ENCODE results near the gene RNF220.

RNF220 gene

DNA sequence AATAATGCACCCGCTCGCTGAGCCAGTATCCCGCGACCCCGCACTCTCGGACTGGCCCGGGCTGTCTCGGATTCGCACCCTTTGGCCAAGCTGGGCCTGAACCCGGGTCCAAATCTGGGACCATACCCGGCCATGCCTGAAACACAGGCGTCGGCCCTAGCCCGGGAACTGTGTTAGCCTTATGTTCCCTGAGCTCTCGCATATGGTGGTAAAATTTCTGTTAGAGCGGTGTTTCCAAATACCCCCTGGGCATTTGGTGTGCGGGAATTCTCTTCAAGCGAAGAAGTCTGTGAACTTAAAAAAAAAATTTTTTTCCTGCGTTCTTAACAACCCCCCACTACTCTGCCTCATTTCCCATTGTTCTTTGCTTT, 3.1 kb downstream of the RNF220 start:
- H3K27ac ChIP-seq, result no peak overlapping the region
- no peak overlapping the region for H3K4me3 ChIP-seq (ENCODE audit: low read depth, low read length)
- in situ Hi-C loops (cut with HindIII; ENCODE audit: low pct_ligation_motif_present, low sequenced_read_pairs), result no loop called here
- no peak for DNase-seq
- H3K27me3 ChIP-seq (replicated peaks), result peaks cover 78% of the 10 kb centered on the region
- H3K36me3 ChIP-seq (replicated peaks), result no peaks in the 10 kb centered on the region
- TF ChIP-seq, protein P1, sequence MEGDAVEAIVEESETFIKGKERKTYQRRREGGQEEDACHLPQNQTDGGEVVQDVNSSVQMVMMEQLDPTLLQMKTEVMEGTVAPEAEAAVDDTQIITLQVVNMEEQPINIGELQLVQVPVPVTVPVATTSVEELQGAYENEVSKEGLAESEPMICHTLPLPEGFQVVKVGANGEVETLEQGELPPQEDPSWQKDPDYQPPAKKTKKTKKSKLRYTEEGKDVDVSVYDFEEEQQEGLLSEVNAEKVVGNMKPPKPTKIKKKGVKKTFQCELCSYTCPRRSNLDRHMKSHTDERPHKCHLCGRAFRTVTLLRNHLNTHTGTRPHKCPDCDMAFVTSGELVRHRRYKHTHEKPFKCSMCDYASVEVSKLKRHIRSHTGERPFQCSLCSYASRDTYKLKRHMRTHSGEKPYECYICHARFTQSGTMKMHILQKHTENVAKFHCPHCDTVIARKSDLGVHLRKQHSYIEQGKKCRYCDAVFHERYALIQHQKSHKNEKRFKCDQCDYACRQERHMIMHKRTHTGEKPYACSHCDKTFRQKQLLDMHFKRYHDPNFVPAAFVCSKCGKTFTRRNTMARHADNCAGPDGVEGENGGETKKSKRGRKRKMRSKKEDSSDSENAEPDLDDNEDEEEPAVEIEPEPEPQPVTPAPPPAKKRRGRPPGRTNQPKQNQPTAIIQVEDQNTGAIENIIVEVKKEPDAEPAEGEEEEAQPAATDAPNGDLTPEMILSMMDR (IDR thresholded peaks at IDR 0.05; ENCODE audit: low read depth, low read length, missing control alignments), result no peak

DNA sequence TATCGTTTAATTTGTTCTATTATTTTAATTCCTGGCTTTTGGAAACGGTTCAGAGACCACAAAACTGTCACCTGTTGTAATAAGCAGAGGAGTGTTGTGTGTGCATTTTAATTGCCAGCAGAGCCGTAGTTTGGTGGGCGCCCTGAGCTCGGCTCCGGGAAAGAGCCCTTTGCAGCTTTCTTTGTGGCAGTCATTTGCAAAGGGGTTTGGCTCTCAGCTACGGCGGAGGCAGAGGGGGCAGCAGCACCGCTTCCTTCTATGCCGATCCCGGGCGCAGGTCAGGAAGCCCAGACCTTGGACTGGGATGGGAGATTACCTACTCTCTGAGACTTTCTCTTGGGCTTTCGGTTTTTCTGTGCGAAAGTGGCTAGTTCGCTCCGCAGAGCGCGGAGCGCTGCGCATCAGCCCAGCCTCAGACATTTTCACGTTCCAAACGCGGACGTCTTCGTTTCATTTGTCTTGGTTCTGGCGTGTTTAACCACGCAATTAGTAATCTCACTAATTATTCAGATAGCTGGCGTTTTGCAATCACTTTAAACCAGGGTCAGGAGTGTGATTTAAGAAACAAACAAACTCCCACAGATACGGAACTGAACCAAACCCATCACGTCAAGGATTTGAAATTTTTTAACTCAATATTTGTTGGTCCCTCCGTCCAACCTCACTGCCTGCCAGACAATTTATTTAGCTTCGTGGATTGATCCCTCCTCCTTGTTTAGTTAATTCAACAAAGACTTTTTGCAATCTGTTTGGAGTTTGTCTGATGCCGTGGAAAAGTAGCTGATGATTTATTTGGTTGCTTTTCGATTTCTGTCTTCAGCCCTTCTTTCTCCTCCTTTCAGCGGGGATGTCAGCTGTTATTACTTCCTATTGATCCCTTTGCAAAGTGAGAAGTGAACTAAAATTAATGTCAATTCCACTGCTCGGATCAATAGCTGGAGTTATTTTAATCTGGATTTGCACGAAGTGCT, 3.9 kb downstream of the RNF220 start:
- in situ Hi-C loops (cut with HindIII; ENCODE audit: low pct_ligation_motif_present, low sequenced_read_pairs), result no loop called here
- H3K27me3 ChIP-seq (replicated peaks), result peaks cover 86% of the 10 kb centered on the region
- no peaks in the 10 kb centered on the region for H3K36me3 ChIP-seq (replicated peaks)
- TF ChIP-seq, protein P1 (IDR thresholded peaks at IDR 0.05; ENCODE audit: low read depth, low read length, missing control alignments), result no peak
- no peak overlapping the region for H3K4me3 ChIP-seq (ENCODE audit: low read depth, low read length)
- no peak overlapping the region for H3K27ac ChIP-seq
- no peak for DNase-seq

DNA sequence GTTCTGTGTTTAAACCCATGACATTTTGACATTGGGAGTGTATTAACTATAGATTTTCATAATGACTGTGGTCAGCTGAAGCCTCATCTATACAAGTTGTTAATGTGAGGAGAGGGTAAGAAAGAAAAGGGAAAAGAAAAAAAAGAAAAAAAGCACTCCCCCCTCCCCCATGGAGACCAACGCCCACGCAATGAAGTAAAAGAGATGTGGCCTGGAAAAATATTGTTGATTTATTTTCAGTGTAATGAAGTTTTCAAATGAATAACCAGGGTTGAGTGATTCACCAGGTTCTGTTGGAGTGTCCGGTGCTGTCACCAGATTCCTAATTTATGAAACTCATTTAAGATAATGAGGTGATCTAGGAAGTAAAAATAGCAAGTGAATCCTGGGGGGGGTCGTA, 4.7 kb downstream of the RNF220 start:
- no peak for DNase-seq
- H3K27ac ChIP-seq, result no peak overlapping the region

DNA sequence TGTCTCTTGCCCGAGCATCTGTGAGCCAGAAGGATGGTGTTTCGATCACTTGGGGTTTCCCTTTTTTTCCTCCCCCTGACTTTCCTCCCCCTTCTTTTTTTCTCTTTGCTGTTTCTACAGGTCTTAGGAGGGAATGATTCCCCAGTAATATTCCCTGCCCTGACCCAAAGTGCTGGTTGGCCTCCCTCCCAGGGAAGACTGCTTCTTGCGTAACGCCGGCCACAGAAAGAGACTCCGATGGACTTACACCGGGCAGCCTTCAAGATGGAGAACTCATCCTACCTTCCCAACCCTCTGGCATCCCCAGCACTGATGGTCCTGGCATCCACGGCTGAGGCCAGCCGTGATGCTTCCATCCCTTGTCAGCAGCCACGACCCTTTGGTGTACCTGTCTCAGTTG, 6.8 kb downstream of the RNF220 start:
- Histone ChIP-seq H3K4me3 (ENCODE audit: low read depth, low read length) (no peak overlapping the region), H3K27ac (no peak overlapping the region), H3K27me3 (replicated peaks) (peaks cover 96% of the 10 kb centered on the region), H3K36me3 (replicated peaks) (no peaks in the 10 kb centered on the region)
- no peak for DNase-seq
- in situ Hi-C loops (cut with HindIII; ENCODE audit: low pct_ligation_motif_present, low sequenced_read_pairs), result no loop called here
- TF ChIP-seq, protein P1 (IDR thresholded peaks at IDR 0.05; ENCODE audit: low read depth, low read length, missing control alignments), result no peak

More for the DNA sequence above, 4.7 kb downstream of the RNF220 start:
- in situ Hi-C loops (cut with HindIII; ENCODE audit: low pct_ligation_motif_present, low sequenced_read_pairs), result no loop called here
- Histone ChIP-seq H3K36me3 (replicated peaks) (no peaks in the 10 kb centered on the region), H3K27me3 (replicated peaks) (peaks cover 93% of the 10 kb centered on the region), H3K4me3 (ENCODE audit: low read depth, low read length) (no peak overlapping the region)
- TF ChIP-seq, protein P1 (IDR thresholded peaks at IDR 0.05; ENCODE audit: low read depth, low read length, missing control alignments), result no peak

DNA sequence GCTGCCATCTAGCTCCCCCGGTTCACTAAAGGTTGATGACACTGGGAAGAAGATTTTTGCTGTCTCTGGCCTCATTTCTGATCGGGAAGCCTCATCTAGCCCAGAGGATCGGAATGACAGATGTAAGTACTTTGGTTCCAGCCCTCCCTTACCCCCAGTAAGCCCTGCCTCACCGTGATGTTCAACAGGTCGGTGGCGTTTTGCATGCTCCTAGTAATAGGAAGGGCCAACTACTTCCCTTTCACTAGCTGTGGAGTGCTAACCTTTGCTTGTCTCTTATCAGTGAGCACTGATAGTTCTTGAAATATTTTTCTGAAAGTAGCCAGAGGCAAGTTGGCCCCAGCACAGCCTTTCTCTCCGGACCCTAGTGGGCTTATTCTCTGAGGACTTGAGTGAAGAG, 7.5 kb downstream of the RNF220 start:
- Histone ChIP-seq H3K4me3 (ENCODE audit: low read depth, low read length) (no peak overlapping the region), H3K27me3 (replicated peaks) (peaks cover 95% of the 10 kb centered on the region), H3K27ac (no peak overlapping the region), H3K36me3 (replicated peaks) (no peaks in the 10 kb centered on the region)
- TF ChIP-seq, protein P1 (IDR thresholded peaks at IDR 0.05; ENCODE audit: low read depth, low read length, missing control alignments), result no peak
- in situ Hi-C loops (cut with HindIII; ENCODE audit: low pct_ligation_motif_present, low sequenced_read_pairs), result no loop called here
- no peak for DNase-seq
